ENCODE data around the gene SAMSN1. TPM values are rescaled to one million over a fixed set of nuclear protein-coding genes. Genes with fewer than 3 reads are reported as not detected.

The SAMSN1 gene
- total and polyA plus RNA-seq, 7 experiments from 2014 or later, result 25.5 to 136 (median 34.4) TPM

DNA sequence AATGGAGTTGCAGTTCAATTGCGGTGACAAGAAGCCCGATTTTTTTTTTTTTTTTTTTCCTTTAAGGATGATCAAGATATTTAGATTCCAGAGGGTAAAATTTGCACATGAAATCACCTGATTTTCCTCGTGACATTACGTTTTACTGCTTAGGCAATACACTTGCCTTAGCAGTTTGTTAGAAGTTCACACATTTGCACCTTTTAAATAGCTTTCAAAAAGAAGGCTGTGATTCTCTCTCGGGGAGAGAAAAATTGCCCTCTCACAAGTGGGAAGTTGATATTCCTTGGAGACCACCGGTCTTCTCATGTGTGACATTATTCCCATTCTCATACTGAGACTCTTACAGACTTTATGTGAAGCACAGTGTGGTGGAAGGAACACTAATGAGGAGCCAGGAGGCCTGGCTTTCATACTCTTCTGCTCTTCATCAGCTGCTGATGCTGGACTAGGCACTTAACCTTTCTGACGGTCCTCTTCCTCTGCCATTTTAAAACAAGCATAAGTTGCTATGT, 93.3 kb downstream of the SAMSN1 start:
- no peaks in the 10 kb centered on the region for H3K27me3 Mint-ChIP-seq
- H3K4me3 ChIP-seq (ENCODE audit: low read length), result no peak overlapping the region
- no peaks in the 10 kb centered on the region for H3K27me3 ChIP-seq (ENCODE audit: control insufficient read depth in 2 of 2, insufficient read depth in 2 of 2, low read length in 2 of 2)
- no peak for ATAC-seq
- peaks cover 0 to 4% of the 10 kb centered on the region in 2 donors for H3K4me1 ChIP-seq (ENCODE audit: control insufficient read depth in 2 of 2, insufficient read depth in 2 of 2, low read length in 2 of 2)
- H3K36me3 ChIP-seq (ENCODE audit: control insufficient read depth in 2 of 3, insufficient read depth in 3 of 3, low read length in 3 of 3), result no peaks in the 10 kb centered on the region
- peaks cover 0 to 21% (median 0%) of the 10 kb centered on the region in 5 donors for H3K36me3 Mint-ChIP-seq
- no peak for DNase-seq
- ChIA-PET POLR2A (no interaction called here), CTCF (no interaction called here)
- peaks cover 0 to 6% (median 0%) of the 10 kb centered on the region in 11 donors for H3K9me3 Mint-ChIP-seq
- peak overlapping the region in 1 of 9 donors; percentile 87 for H3K27ac Mint-ChIP-seq
- H3K27ac ChIP-seq (ENCODE audit: low read depth, low read length), result no peak overlapping the region
- H3K4me1 Mint-ChIP-seq, result peaks cover 0 to 65% (median 10%) of the 10 kb centered on the region in 7 donors
- intact Hi-C loops (cut with micrococcal nuclease), result loop anchor here in 1 of 2 donors (2.0 to 5.0 kb wide), 4 partner anchors 30 to 310 kb away; no protein-coding TSS in a partner anchor
- peak overlapping the region in 1 of 10 donors; percentile 53 for H3K4me3 Mint-ChIP-seq
- no peaks in the 10 kb centered on the region for H3K9me3 ChIP-seq (ENCODE audit: control insufficient read depth in 2 of 3, low read length in 3 of 3)

DNA sequence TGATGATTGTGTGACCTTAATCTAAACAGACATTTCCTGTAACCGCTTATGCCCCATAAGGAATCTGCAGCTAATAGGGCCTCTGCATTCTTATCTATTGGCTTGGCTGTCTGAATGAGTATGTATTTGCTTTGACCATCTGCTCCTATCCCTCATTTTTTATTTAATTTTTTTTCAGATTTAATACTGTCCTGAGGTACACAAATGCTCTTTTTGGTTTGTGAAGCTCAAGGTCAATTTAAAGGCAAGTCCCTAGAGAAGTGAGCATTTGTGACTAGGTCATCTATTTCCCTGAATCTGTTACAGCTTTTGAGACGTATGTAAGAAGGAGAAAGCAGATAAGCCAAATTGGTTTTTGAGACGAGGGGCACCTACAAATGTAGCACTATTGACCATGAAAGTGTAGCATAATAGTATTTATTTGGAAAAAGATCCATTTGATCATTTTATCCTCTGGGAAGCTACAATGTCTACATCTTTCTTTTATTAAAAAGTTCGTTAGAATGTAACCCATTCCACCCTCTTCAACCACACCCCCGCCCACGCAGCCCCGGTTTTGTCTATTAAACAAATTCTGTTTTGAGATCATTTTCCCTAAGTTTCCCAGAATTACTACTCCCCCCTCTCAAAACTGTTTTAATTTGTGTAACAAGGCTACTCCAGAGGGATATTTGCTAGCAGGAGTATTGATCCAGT, 93.9 kb downstream of the SAMSN1 start:
- no peak for ATAC-seq
- no peaks in the 10 kb centered on the region for H3K27me3 ChIP-seq (ENCODE audit: control insufficient read depth in 2 of 2, insufficient read depth in 2 of 2, low read length in 2 of 2)
- H3K4me1 Mint-ChIP-seq, result peaks cover 0 to 63% (median 10%) of the 10 kb centered on the region in 7 donors
- H3K36me3 ChIP-seq (ENCODE audit: control insufficient read depth in 2 of 3, insufficient read depth in 3 of 3, low read length in 3 of 3), result no peaks in the 10 kb centered on the region
- no peak for DNase-seq
- ChIA-PET CTCF (no interaction called here), POLR2A (no interaction called here)
- H3K4me1 ChIP-seq (ENCODE audit: control insufficient read depth in 2 of 2, insufficient read depth in 2 of 2, low read length in 2 of 2), result peaks cover 0 to 4% of the 10 kb centered on the region in 2 donors
- H3K9me3 ChIP-seq (ENCODE audit: control insufficient read depth in 2 of 3, low read length in 3 of 3), result no peaks in the 10 kb centered on the region
- H3K36me3 Mint-ChIP-seq, result peaks cover 0 to 21% (median 0%) of the 10 kb centered on the region in 5 donors
- no peak overlapping the region for H3K4me3 ChIP-seq (ENCODE audit: low read length)
- no peaks in the 10 kb centered on the region for H3K27me3 Mint-ChIP-seq
- intact Hi-C loops (cut with micrococcal nuclease), result loop anchor here in 1 of 2 donors (2.0 to 5.0 kb wide), 4 partner anchors 31 to 310 kb away; no protein-coding TSS in a partner anchor
- peaks cover 0 to 6% (median 0%) of the 10 kb centered on the region in 11 donors for H3K9me3 Mint-ChIP-seq
- H3K27ac Mint-ChIP-seq, result peak overlapping the region in 1 of 9 donors; percentile 87
- no peak overlapping the region for H3K4me3 Mint-ChIP-seq
- H3K27ac ChIP-seq (ENCODE audit: low read depth, low read length), result no peak overlapping the region

DNA sequence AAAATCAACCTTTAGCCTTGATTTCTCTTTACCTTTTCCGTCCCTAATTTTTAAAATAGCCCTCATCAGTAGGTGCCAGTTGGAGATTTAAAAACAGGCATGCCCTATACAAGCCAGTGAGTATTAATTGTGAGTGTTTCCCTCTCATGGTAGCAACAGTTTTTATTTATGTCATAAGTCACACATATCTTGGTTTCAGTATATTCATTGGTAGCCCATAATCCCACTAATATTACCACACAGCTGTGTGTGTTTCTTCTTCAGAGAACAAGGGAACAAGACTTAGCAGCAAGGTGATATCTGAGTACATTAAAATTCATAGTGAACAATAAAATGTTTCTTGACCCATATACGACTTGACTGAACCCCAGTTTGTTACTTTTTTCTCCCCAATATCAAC, 94.6 kb downstream of the SAMSN1 start:
- ATAC-seq (no peak), DNase-seq (no peak)
- H3K4me3 Mint-ChIP-seq, result no peak overlapping the region
- H3K27me3 Mint-ChIP-seq, result no peaks in the 10 kb centered on the region
- CTCF ChIA-PET, result interaction anchor here (1.3 kb wide), 1 partner anchor 285 kb away, joined by 3 read pairs; no protein-coding TSS in a partner anchor
- peaks cover 0 to 61% (median 10%) of the 10 kb centered on the region in 7 donors for H3K4me1 Mint-ChIP-seq
- H3K4me1 ChIP-seq (ENCODE audit: control insufficient read depth in 2 of 2, insufficient read depth in 2 of 2, low read length in 2 of 2), result peaks cover 0 to 4% of the 10 kb centered on the region in 2 donors
- no peaks in the 10 kb centered on the region for H3K27me3 ChIP-seq (ENCODE audit: control insufficient read depth in 2 of 2, insufficient read depth in 2 of 2, low read length in 2 of 2)
- H3K27ac Mint-ChIP-seq, result peak overlapping the region in 1 of 9 donors; percentile 55
- peaks cover 0 to 21% (median 0%) of the 10 kb centered on the region in 5 donors for H3K36me3 Mint-ChIP-seq
- intact Hi-C loops (cut with micrococcal nuclease), result loop anchor here in 1 of 2 donors (5.0 kb wide), 3 partner anchors 81 to 311 kb away; no protein-coding TSS in a partner anchor
- no peaks in the 10 kb centered on the region for H3K36me3 ChIP-seq (ENCODE audit: control insufficient read depth in 2 of 3, insufficient read depth in 3 of 3, low read length in 3 of 3)
- H3K4me3 ChIP-seq (ENCODE audit: low read length), result no peak overlapping the region
- H3K27ac ChIP-seq (ENCODE audit: low read depth, low read length), result no peak overlapping the region
- POLR2A ChIA-PET, result no interaction called here
- H3K9me3 Mint-ChIP-seq, result peaks cover 0 to 6% (median 0%) of the 10 kb centered on the region in 11 donors
- no peaks in the 10 kb centered on the region for H3K9me3 ChIP-seq (ENCODE audit: control insufficient read depth in 2 of 3, low read length in 3 of 3)

DNA sequence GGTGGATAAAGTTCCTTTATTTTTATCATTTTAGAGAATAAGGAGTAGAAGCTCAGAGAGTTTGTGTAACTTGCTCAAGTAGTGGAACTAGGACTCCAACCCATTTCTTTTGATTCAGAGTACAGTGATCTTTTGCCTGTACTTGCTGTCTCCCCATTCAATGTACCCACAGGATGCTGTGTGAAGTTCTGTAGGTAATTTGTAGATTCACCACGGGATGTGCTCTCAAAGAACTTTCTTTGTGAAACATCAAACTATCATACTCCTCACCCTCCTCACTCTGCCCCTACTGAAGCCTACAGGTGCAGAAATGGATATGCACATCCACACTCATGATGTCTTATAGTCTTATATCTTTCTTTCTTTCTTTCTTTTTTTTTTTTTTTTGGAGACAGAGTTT, 97.3 kb downstream of the SAMSN1 start:
- CTCF ChIA-PET, result no interaction called here
- no peaks in the 10 kb centered on the region for H3K27me3 Mint-ChIP-seq
- intact Hi-C loops (cut with micrococcal nuclease), result loop anchor here (2.0 to 5.0 kb wide), 2 partner anchors 288 to 1224 kb away; no protein-coding TSS in a partner anchor

DNA sequence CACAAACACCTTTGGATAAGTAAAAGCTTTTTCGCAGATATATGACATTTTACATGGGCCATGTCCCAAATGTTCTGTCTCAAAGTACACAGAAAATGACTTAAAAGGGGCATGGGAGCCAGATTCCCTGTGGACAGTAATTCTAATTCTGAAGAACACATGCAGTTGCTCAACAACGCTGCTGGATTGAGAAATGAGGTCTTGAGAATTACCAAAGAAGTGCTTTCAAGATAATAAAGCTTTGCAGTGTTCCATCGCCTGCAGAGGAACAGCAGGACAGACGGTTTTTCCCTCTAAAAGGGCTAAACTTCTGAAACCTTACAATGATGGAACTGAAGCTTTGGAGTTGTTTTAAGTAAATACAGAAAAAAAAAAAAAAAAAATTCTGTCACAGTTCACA, 107.9 kb downstream of the SAMSN1 start:
- ChIA-PET CTCF (no interaction called here), POLR2A (interaction anchor here (0.9 kb wide), 1 partner anchor 79 kb away, joined by 3 read pairs; no protein-coding TSS in a partner anchor)
- ATAC-seq (no peak), DNase-seq (no peak)
- no peaks in the 10 kb centered on the region for H3K36me3 ChIP-seq (ENCODE audit: control insufficient read depth in 2 of 3, insufficient read depth in 3 of 3, low read length in 3 of 3)
- H3K27ac ChIP-seq (ENCODE audit: low read depth, low read length), result no peak overlapping the region
- Mint-ChIP-seq H3K36me3 (peaks cover 0 to 4% (median 0%) of the 10 kb centered on the region in 5 donors), H3K4me1 (no peaks in the 10 kb centered on the region), H3K27me3 (peaks cover 0 to 4% (median 0%) of the 10 kb centered on the region in 5 donors), H3K27ac (no peak overlapping the region), H3K9me3 (peaks cover 0 to 13% (median 4%) of the 10 kb centered on the region in 11 donors), H3K4me3 (no peak overlapping the region)
- intact Hi-C loops (cut with micrococcal nuclease), result no loop called here
- no peak overlapping the region for H3K4me3 ChIP-seq (ENCODE audit: low read length)
- H3K27me3 ChIP-seq (ENCODE audit: control insufficient read depth in 2 of 2, insufficient read depth in 2 of 2, low read length in 2 of 2), result no peaks in the 10 kb centered on the region
- no peaks in the 10 kb centered on the region for H3K4me1 ChIP-seq (ENCODE audit: control insufficient read depth in 2 of 2, insufficient read depth in 2 of 2, low read length in 2 of 2)
- no peaks in the 10 kb centered on the region for H3K9me3 ChIP-seq (ENCODE audit: control insufficient read depth in 2 of 3, low read length in 3 of 3)

More for the DNA sequence above, 97.3 kb downstream of the SAMSN1 start:
- H3K9me3 ChIP-seq (ENCODE audit: control insufficient read depth in 2 of 3, low read length in 3 of 3), result no peaks in the 10 kb centered on the region
- DNase-seq (peak in 4 of 9 donors; percentile 2 to 15 (median 5)), ATAC-seq (no peak)
- H3K4me1 ChIP-seq (ENCODE audit: control insufficient read depth in 2 of 2, insufficient read depth in 2 of 2, low read length in 2 of 2), result peaks cover 0 to 4% of the 10 kb centered on the region in 2 donors
- Mint-ChIP-seq H3K4me1 (peaks cover 0 to 46% (median 0%) of the 10 kb centered on the region in 7 donors), H3K27ac (peak overlapping the region in 1 of 9 donors; percentile 23), H3K9me3 (peaks cover 0 to 8% (median 0%) of the 10 kb centered on the region in 11 donors), H3K4me3 (no peak overlapping the region), H3K36me3 (peaks cover 0 to 16% (median 0%) of the 10 kb centered on the region in 5 donors)
- no peaks in the 10 kb centered on the region for H3K36me3 ChIP-seq (ENCODE audit: control insufficient read depth in 2 of 3, insufficient read depth in 3 of 3, low read length in 3 of 3)
- no peaks in the 10 kb centered on the region for H3K27me3 ChIP-seq (ENCODE audit: control insufficient read depth in 2 of 2, insufficient read depth in 2 of 2, low read length in 2 of 2)
- no peak overlapping the region for H3K27ac ChIP-seq (ENCODE audit: low read depth, low read length)
- POLR2A ChIA-PET, result no interaction called here
- H3K4me3 ChIP-seq (ENCODE audit: low read length), result no peak overlapping the region

DNA sequence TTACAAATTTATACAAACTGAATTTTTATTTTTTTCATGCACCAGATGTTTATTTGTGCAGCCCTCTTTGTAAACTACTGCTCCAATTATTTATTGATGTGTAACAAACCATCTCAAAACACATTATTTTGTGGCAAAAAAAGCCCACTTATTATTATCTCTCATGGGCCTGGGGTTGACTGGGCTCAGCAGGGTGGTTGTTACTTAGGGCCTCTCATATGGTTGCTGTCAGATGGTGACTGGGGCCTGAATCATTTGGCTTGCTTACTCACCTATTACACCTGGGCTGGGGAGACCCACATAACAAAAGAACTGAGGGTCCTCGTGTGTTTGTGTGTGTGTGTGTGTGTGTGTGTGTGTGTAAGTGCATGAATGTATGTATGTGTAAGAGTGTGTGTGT, 110.7 kb downstream of the SAMSN1 start:
- CTCF ChIA-PET, result interaction anchor here (0.6 kb wide), 1 partner anchor 857 kb away, joined by 3 read pairs; no protein-coding TSS in a partner anchor
- no peaks in the 10 kb centered on the region for H3K36me3 ChIP-seq (ENCODE audit: control insufficient read depth in 2 of 3, insufficient read depth in 3 of 3, low read length in 3 of 3)
- H3K9me3 ChIP-seq (ENCODE audit: control insufficient read depth in 2 of 3, low read length in 3 of 3), result no peaks in the 10 kb centered on the region
- H3K4me3 ChIP-seq (ENCODE audit: low read length), result no peak overlapping the region
- intact Hi-C loops (cut with micrococcal nuclease), result no loop called here
- H3K27ac ChIP-seq (ENCODE audit: low read depth, low read length), result no peak overlapping the region
- no peaks in the 10 kb centered on the region for H3K4me1 ChIP-seq (ENCODE audit: control insufficient read depth in 2 of 2, insufficient read depth in 2 of 2, low read length in 2 of 2)
- Mint-ChIP-seq H3K4me1 (no peaks in the 10 kb centered on the region), H3K36me3 (peaks cover 0 to 3% (median 0%) of the 10 kb centered on the region in 5 donors), H3K4me3 (no peak overlapping the region), H3K27ac (no peak overlapping the region), H3K27me3 (peaks cover 0 to 13% (median 0%) of the 10 kb centered on the region in 5 donors), H3K9me3 (peaks cover 0 to 13% (median 4%) of the 10 kb centered on the region in 11 donors)
- H3K27me3 ChIP-seq (ENCODE audit: control insufficient read depth in 2 of 2, insufficient read depth in 2 of 2, low read length in 2 of 2), result no peaks in the 10 kb centered on the region
- POLR2A ChIA-PET, result no interaction called here
- ATAC-seq (no peak), DNase-seq (no peak)
